IMR-90 (cell line): ENCODE data around the gene GGT5. TPM values are rescaled to one million over a fixed set of nuclear protein-coding genes. Genes with fewer than 3 reads are reported as not detected.
A peak's percentile ranks its signal among the peaks of the same experiment; 100 is the strongest.

ENCODE experiments used
- ATAC-seq: fragments of 200-7000 bp; cut with Tn5 transposase; 2 replicates; pipeline ENCODE4 v1.9.1; 2020; ENCODE audit warnings: low read depth, mild to moderate bottlenecking, moderate library complexity
- BruUV-seq: library from RNA; stranded (reverse); fragments of 400-500 nt; replicated peaks from 2 replicates; lab custom pipeline; 2021; lab: Mats Ljungman, UMichigan
- CTCF ChIA-PET: fragments of 300-600 bp; formaldehyde crosslinking; extraction: SDS; loops from one replicate; lab custom pipeline; 2021; ENCODE audit warnings: antibody characterized with exemption; lab: Yijun Ruan, JAX
- POLR2A ChIA-PET: fragments of 300-600 bp; sonication (Branson Sonifier 250); formaldehyde crosslinking; loops from one replicate; lab custom pipeline; 2022; ENCODE audit warnings: antibody characterized with exemption; ENCODE audit not compliant: unreplicated experiment; lab: Charles Lee
- DNase-seq: peaks from one replicate; pipeline ENCODE4 v3.0.0; 2013
- H2AFZ ChIP-seq: replicated peaks from 2 replicates; pipeline ENCODE3; 2013; ENCODE audit warnings: low read length, mild to moderate bottlenecking; ENCODE audit not compliant: poor library complexity
- H2AK5ac ChIP-seq: 2 replicates; pipeline ENCODE4 v1.6.1; 2013; ENCODE audit warnings: low read depth, low read length, inconsistent platforms
- H2AK9ac ChIP-seq: replicated peaks from 2 replicates; pipeline ENCODE3; 2013; ENCODE audit warnings: mild to moderate bottlenecking, low read depth, low read length, moderate library complexity; ENCODE audit not compliant: poor library complexity
- H2BK120ac ChIP-seq: 2 replicates; pipeline ENCODE4 v1.6.1; 2013; ENCODE audit warnings: low read depth, low read length, inconsistent platforms
- H2BK15ac ChIP-seq: 3 replicates; pipeline ENCODE4 v1.6.1; 2013; ENCODE audit warnings: low read depth, low read length, inconsistent platforms
- H2BK20ac ChIP-seq: 2 replicates; pipeline ENCODE4 v1.6.1; 2013; ENCODE audit warnings: low read depth, mild to moderate bottlenecking, inconsistent platforms, low read length, moderate library complexity
- H2BK5ac ChIP-seq: 2 replicates; pipeline ENCODE4 v1.6.1; 2013; ENCODE audit warnings: mild to moderate bottlenecking, low read depth, low read length, inconsistent platforms; ENCODE audit not compliant: poor library complexity, severe bottlenecking
- H3K14ac ChIP-seq: replicated peaks from 2 replicates; pipeline ENCODE4 v1.6.1; 2013; ENCODE audit warnings: low read depth, low read length, inconsistent platforms
- H3K18ac ChIP-seq: 2 replicates; pipeline ENCODE4 v1.6.1; 2013; ENCODE audit warnings: low read depth, low read length, control low read depth
- H3K23ac ChIP-seq: 2 replicates; pipeline ENCODE4 v1.6.1; 2013; ENCODE audit warnings: low read depth, low read length, inconsistent platforms
- H3K27ac ChIP-seq: 2 replicates; pipeline ENCODE4 v1.5.1; 2013; ENCODE audit warnings: mild to moderate bottlenecking, control low read depth, low read length; ENCODE audit not compliant: insufficient read depth
- H3K27me3 ChIP-seq: 2 replicates; pipeline ENCODE4 v1.6.1; 2013; ENCODE audit warnings: low read length; ENCODE audit not compliant: control insufficient read depth, insufficient read depth
- H3K36me3 ChIP-seq: 2 replicates; pipeline ENCODE4 v1.6.1; 2013; ENCODE audit warnings: low read length, mixed read lengths; ENCODE audit not compliant: control insufficient read depth, insufficient read depth
- H3K4ac ChIP-seq: 2 replicates; pipeline ENCODE4 v1.6.1; 2013; ENCODE audit warnings: low read depth, low read length, inconsistent platforms
- H3K4me1 ChIP-seq: 2 replicates; pipeline ENCODE4 v1.6.1; 2013; ENCODE audit warnings: low read length, mixed read lengths; ENCODE audit not compliant: control insufficient read depth, insufficient read depth
- H3K4me2 ChIP-seq: 2 replicates; pipeline ENCODE4 v1.6.1; 2013; ENCODE audit warnings: low read depth, mild to moderate bottlenecking, control low read depth, low read length, moderate library complexity
- H3K4me3 ChIP-seq: 2 replicates; pipeline ENCODE4 v1.5.1; 2013; ENCODE audit warnings: low read depth, mild to moderate bottlenecking, control low read depth, low read length, moderate library complexity; ENCODE audit not compliant: insufficient read depth
- H3K56ac ChIP-seq: 2 replicates; pipeline ENCODE4 v1.6.1; 2013; ENCODE audit warnings: low read length, inconsistent platforms; ENCODE audit not compliant: insufficient read depth; ENCODE audit errors: extremely low read depth
- H3K79me1 ChIP-seq, 2 experiments: 2 replicates each; pipeline ENCODE4 v1.6.1; 2013; ENCODE audit warnings: low read length in 2 of 2, inconsistent platforms in 1 of 2, low read depth in 1 of 2
- H3K9ac ChIP-seq: 2 replicates; pipeline ENCODE4 v1.6.1; 2013; ENCODE audit warnings: low read depth, low read length, control low read depth
- H3K9me1 ChIP-seq: 2 replicates; pipeline ENCODE4 v1.6.1; 2013; ENCODE audit warnings: low read length, inconsistent platforms; ENCODE audit not compliant: insufficient read depth
- H3K9me3 ChIP-seq: 2 replicates; pipeline ENCODE4 v1.6.1; 2013; ENCODE audit warnings: low read length; ENCODE audit not compliant: control insufficient read depth, insufficient read depth
- H4K20me1 ChIP-seq: 2 replicates; pipeline ENCODE4 v1.6.1; 2013; ENCODE audit warnings: low read length, inconsistent platforms; ENCODE audit not compliant: insufficient read depth
- H4K5ac ChIP-seq: 2 replicates; pipeline ENCODE4 v1.6.1; 2013; ENCODE audit warnings: mild to moderate bottlenecking, low read depth, low read length, control low read depth
- H4K8ac ChIP-seq, 2 experiments: 2 replicates each; pipeline ENCODE4 v1.6.1; 2013; ENCODE audit warnings: low read depth in 2 of 2, low read length in 2 of 2, control low read depth in 1 of 2, inconsistent platforms in 1 of 2
- H4K91ac ChIP-seq: 2 replicates; pipeline ENCODE4 v1.6.1; 2013; ENCODE audit warnings: low read depth, low read length, inconsistent platforms; ENCODE audit not compliant: insufficient read depth
- MXI1 ChIP-seq: IDR thresholded peaks from 2 replicates; pipeline ENCODE4 v1.6.1; 2012; ENCODE audit warnings: low read depth, mild to moderate bottlenecking, low read length, moderate library complexity, borderline replicate concordance
- WGBS, 2 experiments: methylation state at CpG; one replicate each; pipeline versions ENCODE4 v1.1.5 to v1.1.7; 2013; ENCODE audit warnings: missing lambda C conversion rate in 2 of 2; ENCODE audit not compliant: insufficient read length in 1 of 2; ENCODE audit errors: extremely low coverage in 2 of 2; 5-methylcytosine and 5-hydroxymethylcytosine counted together
- dilution Hi-C: fragments of 300-500 bp; cut with HindIII; formaldehyde crosslinking; loops from one replicate; pipeline ENCODE4 v1.14.3; 2018; ENCODE audit warnings: low sequenced_read_pairs; ENCODE audit not compliant: unreplicated experiment
- in situ Hi-C: fragments of 300-500 bp; cut with MboI; formaldehyde crosslinking; loops from 3 replicates; pipeline ENCODE4 v1.14.3; 2019; ENCODE audit warnings: low sequenced_read_pairs, inconsistent platforms, mixed read lengths
- intact Hi-C: fragments of 100-400 bp; cut with micrococcal nuclease; formaldehyde crosslinking; loops from 2 replicates; pipeline ENCODE4 v1.10.0; 2022
- polyA plus RNA-seq, 3 experiments: library from polyadenylated mRNA; depleted of rRNA; stranded (reverse); fragments of >200 nt; gene quantifications; 2 replicates each; pipeline ENCODE4 v1.2.3, GENCODE V29; 2012; ENCODE audit warnings: low replicate concordance in 1 of 3
- total RNA-seq: library from RNA; depleted of rRNA; stranded (reverse); fragments of >200 nt; gene quantifications from 2 replicates; pipeline ENCODE4 v1.2.3, GENCODE V29; 2012

The GGT5 gene
- total and polyA plus RNA-seq, 2 of the 4 experiments (the other 2 are of a cell fraction), result 0.18 to 5.8 TPM

DNA sequence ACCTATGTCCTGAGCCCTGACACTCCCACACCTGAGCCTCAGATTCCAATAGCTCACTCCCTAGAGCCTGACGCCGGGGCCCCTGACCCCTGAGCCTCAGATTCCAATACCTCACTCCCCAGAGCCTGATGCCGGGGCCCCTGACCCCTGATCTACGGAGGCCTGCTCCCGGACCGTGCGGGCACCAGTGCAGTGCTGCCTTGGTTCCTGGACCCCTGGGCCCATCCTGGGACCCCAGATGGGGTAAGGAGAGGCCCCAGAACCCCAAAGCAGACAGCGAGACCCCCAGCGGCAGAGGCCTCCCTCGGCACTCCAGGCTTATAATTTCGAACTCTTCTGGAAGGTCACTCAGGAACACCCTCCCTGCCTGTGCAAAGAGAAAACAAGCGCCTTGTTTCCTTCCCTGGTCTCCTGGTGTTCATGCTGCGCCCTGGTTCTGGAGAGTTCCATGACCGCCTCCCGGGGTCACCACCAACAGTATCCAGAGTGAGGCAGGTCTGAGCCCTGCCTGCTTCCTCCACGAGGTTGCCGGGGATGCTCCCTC lies 56.1 kb downstream of the GGT5 start:
- no peaks in the 10 kb centered on the region for H3K36me3 ChIP-seq
- no peak overlapping the region for H3K56ac ChIP-seq
- intact Hi-C loops, result loop anchor here (1.0 to 5.0 kb wide), 3 partner anchors 59 to 339 kb away; no protein-coding TSS in a partner anchor
- no peak for TF ChIP-seq MXI1
- no peaks in the 10 kb centered on the region for H3K27me3 ChIP-seq
- no peak overlapping the region for H4K5ac ChIP-seq
- 100% methylated on average over 1 of the region's 17 CpGs; no CpG with 5 or more reads in 1 of the 2 experiments for WGBS, 2 experiments
- ATAC-seq (no peak), DNase-seq (no peak)
- H3K4ac ChIP-seq, result no peak overlapping the region
- H3K23ac ChIP-seq, result no peak overlapping the region
- H3K9me3 ChIP-seq, result no peaks in the 10 kb centered on the region
- H3K9ac ChIP-seq, result no peak overlapping the region
- no peaks in the 10 kb centered on the region; the same call in 1 of the 2 replicates for H3K9me1 ChIP-seq
- H2BK15ac ChIP-seq, result no peak overlapping the region; the same call in 2 of the 3 replicates
- ChIA-PET POLR2A (no interaction called here), CTCF (interaction anchor here (0.6 to 1.5 kb wide), 4 partner anchors 9 to 59 kb away, joined by 3 to 13 read pairs (median 4); partner anchors contain the start of gene GGT5)
- peak overlapping the region; percentile 5 for H2AFZ ChIP-seq
- no peak overlapping the region for H3K18ac ChIP-seq
- H4K20me1 ChIP-seq, result no peaks in the 10 kb centered on the region
- dilution Hi-C loops, result no loop called here
- H2BK120ac ChIP-seq, result no peak overlapping the region
- in situ Hi-C loops, result no loop called here
- no peak overlapping the region for H2AK9ac ChIP-seq
- H3K4me1 ChIP-seq, result peaks cover 10% of the 10 kb centered on the region
- H4K91ac ChIP-seq, result 0 out of 2 replicates have a peak overlapping the region, but pooled peaks have one; percentile 38
- no peak overlapping the region for H2BK5ac ChIP-seq
- H3K27ac ChIP-seq, result no peak overlapping the region
- no peak overlapping the region for H2BK20ac ChIP-seq
- no peak overlapping the region for H3K4me3 ChIP-seq
- H3K4me2 ChIP-seq, result no peak overlapping the region
- H4K8ac ChIP-seq, result no peak overlapping the region
- no peak overlapping the region for H3K14ac ChIP-seq
- H3K79me1 ChIP-seq, result no peaks in the 10 kb centered on the region
- BruUV-seq, result no TSS peak
- peak overlapping the region; percentile 82; the same call in 1 of the 2 replicates for H2AK5ac ChIP-seq
